K562 (cell line): Measurements from ENCODE around the gene MAGI1. TPM values are rescaled to one million over a fixed set of nuclear protein-coding genes. Genes with fewer than 3 reads are reported as not detected.

ENCODE experiments used
- ATAC-seq: fragments of 200-7000 bp; cut with Tn5 transposase; 3 replicates; pipeline ENCODE4 v1.9.1; 2020; ENCODE audit warnings: moderate library complexity
- BruUV-seq: library from RNA; stranded (reverse); fragments of 400-500 nt; replicated peaks from 2 replicates; lab custom pipeline; 2021; lab: Mats Ljungman, UMichigan
- CTCF ChIA-PET: fragments of 300-600 bp; formaldehyde crosslinking; extraction: SDS; loops from one replicate; lab custom pipeline; 2021; ENCODE audit warnings: low intra/inter-chr PET ratio; lab: Yijun Ruan, JAX
- POLR2A ChIA-PET: fragments of 300-600, 350-650 bp; sonication (Branson Sonifier 250); formaldehyde crosslinking; extraction: SDS; loops from one replicate; lab custom pipeline; 2021; ENCODE audit warnings: antibody characterized with exemption, inconsistent platforms; lab: Yijun Ruan, JAX
- DNase-seq, 4 experiments: peaks; one replicate each; pipeline versions ENCODE4 v3.0.0 to v3.0.0-alpha.2; 2011 to 2018; ENCODE audit warnings: low spot score in 3 of 4, mixed read lengths in 3 of 4; ENCODE audit errors: extremely low read depth in 1 of 4
- FAIRE-seq: peaks from 2 replicates; lab custom pipeline; 2011; peaks lifted over from hg19 to GRCh38; lab: Jason Lieb, UNC
- H2AFZ ChIP-seq: 2 replicates; pipeline ENCODE4 v1.6.0; 2011; ENCODE audit warnings: low read depth, low read length, control low read depth, inconsistent platforms
- H3K27ac ChIP-seq: fragments of 200-600 bp; 3 replicates; pipeline ENCODE4 v1.8.0; 2011; ENCODE audit warnings: low read depth, mild to moderate bottlenecking, control low read depth, inconsistent platforms, low read length, moderate library complexity, mixed read lengths; ENCODE audit errors: extremely low read depth
- H3K27me3 ChIP-seq, 2 experiments: fragments of 300-600 bp in 1 of 2; 2 replicates in 1 of 2; 3 replicates in 1 of 2; pipeline versions ENCODE4 v1.6.0 to v1.8.0; 2011; ENCODE audit warnings: inconsistent platforms in 2 of 2, low read length in 2 of 2, mild to moderate bottlenecking in 1 of 2, mixed read lengths in 1 of 2, moderate library complexity in 1 of 2; ENCODE audit not compliant: control insufficient read depth in 2 of 2, insufficient read depth in 2 of 2
- H3K36me3 ChIP-seq: fragments of 300-600 bp; 3 replicates; pipeline ENCODE4 v1.8.0; 2011; ENCODE audit warnings: mild to moderate bottlenecking, low read length, inconsistent platforms; ENCODE audit not compliant: control insufficient read depth, insufficient read depth
- H3K4me1 ChIP-seq, 2 experiments: fragments of 200-600 bp in 1 of 2; replicated peaks in 1 of 2; 2 replicates in 1 of 2; 3 replicates in 1 of 2; pipeline versions ENCODE4 v1.5.1 to v1.8.0; 2011; ENCODE audit warnings: inconsistent platforms in 2 of 2, low read length in 2 of 2, mild to moderate bottlenecking in 1 of 2, mixed read lengths in 1 of 2, moderate library complexity in 1 of 2; ENCODE audit not compliant: control insufficient read depth in 2 of 2, insufficient read depth in 2 of 2
- H3K4me2 ChIP-seq: 2 replicates; pipeline ENCODE4 v1.6.1; 2011; ENCODE audit warnings: low read length, control low read depth, inconsistent platforms, mixed read lengths; ENCODE audit not compliant: insufficient read depth
- H3K4me3 ChIP-seq: fragments of 200-600 bp; sonication (generic), shearing (Covaris generic); 2 replicates; pipeline ENCODE4 v1.5.1; 2016; ENCODE audit warnings: control low read depth, inconsistent platforms
- H3K79me2 ChIP-seq: fragments of 200-600 bp; 3 replicates; pipeline ENCODE4 v1.8.0; 2011; ENCODE audit warnings: low read length, inconsistent platforms; ENCODE audit not compliant: control insufficient read depth, insufficient read depth
- H3K9ac ChIP-seq, 2 experiments: 2 replicates each; pipeline versions ENCODE4 v1.6.0 to v1.6.1; 2011; ENCODE audit warnings: low read depth in 2 of 2, low read length in 2 of 2, control low read depth in 1 of 2, inconsistent platforms in 1 of 2, mild to moderate bottlenecking in 1 of 2, mixed read lengths in 1 of 2; ENCODE audit not compliant: insufficient read depth in 1 of 2
- H3K9me1 ChIP-seq: one replicate; pipeline ENCODE4 v1.6.0; 2011; ENCODE audit warnings: inconsistent platforms, mild to moderate bottlenecking, low read length, moderate library complexity; ENCODE audit not compliant: control insufficient read depth, insufficient read depth
- H3K9me3 ChIP-seq: replicated peaks from 2 replicates; pipeline ENCODE4 v1.5.1; 2011; ENCODE audit warnings: low read depth, low read length, inconsistent platforms; ENCODE audit not compliant: control insufficient read depth, insufficient read depth
- H4K20me1 ChIP-seq: replicated peaks from 2 replicates; pipeline ENCODE4 v1.6.1; 2011; ENCODE audit warnings: low read length, inconsistent platforms, mixed read lengths; ENCODE audit not compliant: control insufficient read depth, insufficient read depth
- CEBPB ChIP-seq: fragments of 450-650 bp; IDR thresholded peaks from 2 replicates; pipeline ENCODE4 v1.6.1; 2016; ENCODE audit warnings: missing genetic modification characterization, missing compliant biosample characterization
- CHD4 ChIP-seq: fragments of 200-600 bp; sonication (generic); IDR thresholded peaks from 3 replicates; pipeline ENCODE4 v1.6.1; 2012; ENCODE audit warnings: low read depth, mild to moderate bottlenecking, mixed read lengths, low read length, inconsistent platforms; ENCODE audit not compliant: insufficient read depth, insufficient replicate concordance, poor library complexity, severe bottlenecking
- HMG20A ChIP-seq: fragments of 450-650 bp; formaldehyde crosslinking; conservative IDR thresholded peaks from 2 replicates; pipeline ENCODE4 v1.4.0; 2020; ENCODE audit warnings: mild to moderate bottlenecking, mixed read lengths
- NR4A1 ChIP-seq, 2 experiments: fragments of 250-450 bp in 1 of 2; fragments of 450-650 bp in 1 of 2; sonication (Bioruptor Pico) in 1 of 2; IDR thresholded peaks; 2 replicates each; pipeline versions ENCODE4 v1.4.0 to v1.6.1; 2016 to 2020; ENCODE audit warnings: mild to moderate bottlenecking in 2 of 2, missing compliant biosample characterization in 1 of 2, missing genetic modification characterization in 1 of 2, moderate library complexity in 1 of 2
- PREB ChIP-seq: sonication (generic); formaldehyde crosslinking; IDR thresholded peaks from 2 replicates; pipeline ENCODE4 v1.8.1; 2023; ENCODE audit warnings: mild to moderate bottlenecking, missing genetic modification reagents
- VEZF1 ChIP-seq: fragments of 200-800 bp; sonication (Bioruptor generic); IDR thresholded peaks from 2 replicates; pipeline ENCODE4 v1.6.1; 2017; ENCODE audit warnings: missing genetic modification characterization, missing compliant biosample characterization
- ZNF253 ChIP-seq: fragments of 250-450 bp; sonication (Bioruptor Pico); conservative IDR thresholded peaks from 2 replicates; pipeline ENCODE4 v1.6.1; 2021; ENCODE audit warnings: mild to moderate bottlenecking
- ZNF280B ChIP-seq: fragments of 250-450 bp; sonication (Bioruptor Pico); IDR thresholded peaks from 2 replicates; pipeline ENCODE4 v1.5.1; 2021; ENCODE audit warnings: mild to moderate bottlenecking
- WGBS: fragments of 100-300 bp; shearing (Covaris generic); methylation state at CpG from one replicate; pipeline ENCODE4 v1.1.6; 2016; ENCODE audit warnings: low coverage, mixed read lengths; ENCODE audit not compliant: insufficient coverage; ENCODE audit errors: missing lambda C conversion rate; 5-methylcytosine and 5-hydroxymethylcytosine counted together
- in situ Hi-C: fragments of 300-500 bp; cut with MboI; formaldehyde crosslinking; loops from 4 replicates; pipeline ENCODE4 v1.15.0; 2018; ENCODE audit warnings: inconsistent platforms, mixed read lengths
- intact Hi-C: fragments of 100-400 bp; cut with micrococcal nuclease; formaldehyde crosslinking; loops from 2 replicates; pipeline ENCODE4 v1.14.2; 2022
- polyA plus RNA-seq, 8 experiments: library from polyadenylated mRNA; depleted of rRNA in 4 of 8; stranded (reverse) in 5 of 8; unstranded in 3 of 8; fragments of >200 nt; fragmentation: Nextera tagmentation in 2 of 8; fragmentation: Illumina TruSeq in 1 of 8; extraction: Ambion mirVana in 2 of 8; extraction: Trizol in 1 of 8; gene quantifications; 2 replicates each; pipeline versions ENCODE4 v1.2.1 to v1.2.3, GENCODE V29; 2011 to 2014; ENCODE audit warnings: inconsistent platforms in 1 of 8, missing spikeins in 1 of 8
- total RNA-seq, 7 experiments: library from RNA; depleted of rRNA in 6 of 7; stranded (reverse); fragments of >200 nt in 6 of 7; fragmentation: Illumina TruSeq in 2 of 7; extraction: Trizol in 2 of 7; gene quantifications; 2 replicates each; pipeline versions ENCODE4 v1.2.1 to v1.2.3, GENCODE V29; 2011 to 2021; ENCODE audit warnings: low replicate concordance in 1 of 7

MAGI1 gene
- total and polyA plus RNA-seq, 9 of the 15 experiments (the other 6 are each of a cell fraction or from before 2014, with no cell fraction given), result 7.8 to 59.4 (median 43.2) TPM

GRCh38 chr3:65350801-65351476, 687.8 kb downstream of the MAGI1 start:
- Histone ChIP-seq H3K4me3 (no peak overlapping the region), H3K4me1 (no peaks in the 10 kb centered on the region; a peak in 2 of 5 replicates), H3K9me1 (no peaks in the 10 kb centered on the region), H3K27me3 (no peaks in the 10 kb centered on the region), H3K9ac (no peak overlapping the region), H3K27ac (no peak overlapping the region), H2AFZ (no peak overlapping the region), H3K9me3 (no peaks in the 10 kb centered on the region), H4K20me1 (no peaks in the 10 kb centered on the region), H3K4me2 (no peak overlapping the region), H3K36me3 (no peaks in the 10 kb centered on the region), H3K79me2 (no peaks in the 10 kb centered on the region)
- in situ Hi-C loops, result no loop called here
- intact Hi-C loops, result no loop called here
- DNase-seq (no peak), FAIRE-seq (no peak), ATAC-seq (no peak)
- POLR2A ChIA-PET, result interaction anchor here (0.6 to 1.1 kb wide), 2 partner anchors 9 to 15 kb away, joined by 4 to 6 read pairs; no protein-coding TSS in a partner anchor
- CTCF ChIA-PET, result no interaction called here
- 35% methylated on average over 4 of the region's 5 CpGs for WGBS
- TF ChIP-seq VEZF1, result no peak
- no peak for TF ChIP-seq HMG20A (CRISPR knock-in tag)
- TF ChIP-seq NR4A1 (CRISPR knock-in tag; IDR thresholded peaks at IDR 0.05), result no peak
- TF ChIP-seq NR4A1 (tag; IDR thresholded peaks at IDR 0.05), result no peak
- no peak for TF ChIP-seq PREB
- TF ChIP-seq ZNF280B (CRISPR knock-in tag), result no peak
- no peak for TF ChIP-seq CHD4
- TF ChIP-seq ZNF253 (CRISPR knock-in tag), result no peak
- TF ChIP-seq CEBPB, result no peak
- no TSS peak for BruUV-seq
